Ishikawa (cell line): Measurements from ENCODE around the gene ATG16L2.

Source experiments
- CEBPB ChIP-seq: IDR thresholded peaks from 2 replicates; pipeline ENCODE4 v1.6.1; 2012
- CREB1 ChIP-seq: IDR thresholded peaks from 2 replicates; pipeline ENCODE4 v1.6.1; 2012; ENCODE audit warnings: low read depth
- EGR1 ChIP-seq: IDR thresholded peaks from 2 replicates; pipeline ENCODE4 v1.6.1; 2012
- EP300 ChIP-seq: IDR thresholded peaks from 2 replicates; pipeline ENCODE4 v1.6.1; 2012; ENCODE audit warnings: borderline replicate concordance
- FOXM1 ChIP-seq: IDR thresholded peaks from 2 replicates; pipeline ENCODE4 v1.6.1; 2012; ENCODE audit warnings: low read depth, borderline replicate concordance
- MAX ChIP-seq: IDR thresholded peaks from 2 replicates; pipeline ENCODE4 v1.6.1; 2012
- NFIC ChIP-seq: IDR thresholded peaks from 2 replicates; pipeline ENCODE4 v1.6.1; 2012
- RAD21 ChIP-seq: IDR thresholded peaks from 2 replicates; pipeline ENCODE4 v1.6.1; 2012; ENCODE audit warnings: low read depth
- REST ChIP-seq: IDR thresholded peaks from 2 replicates; pipeline ENCODE4 v1.6.1; 2012; ENCODE audit warnings: low read depth, mild to moderate bottlenecking
- TAF1 ChIP-seq: IDR thresholded peaks from 2 replicates; pipeline ENCODE4 v1.6.1; 2012; ENCODE audit warnings: low read depth, mild to moderate bottlenecking
- TCF12 ChIP-seq: IDR thresholded peaks from 2 replicates; pipeline ENCODE4 v1.6.1; 2012; ENCODE audit warnings: low read depth
- TEAD4 ChIP-seq: IDR thresholded peaks from 2 replicates; pipeline ENCODE4 v1.6.1; 2012
- USF1 ChIP-seq: IDR thresholded peaks from 2 replicates; pipeline ENCODE4 v1.6.1; 2012
- YY1 ChIP-seq: IDR thresholded peaks from 2 replicates; pipeline ENCODE4 v1.6.1; 2012; ENCODE audit warnings: low read depth
- ZBTB7A ChIP-seq: IDR thresholded peaks from 2 replicates; pipeline ENCODE4 v1.6.1; 2012; ENCODE audit warnings: low read depth

ATG16L2 gene

GRCh38 chr11:72825661-72826060 is 11.4 kb downstream of the ATG16L2 start:
- no peak for TF ChIP-seq USF1
- TF ChIP-seq TCF12: no peak
- no peak for TF ChIP-seq EP300
- TF ChIP-seq EGR1: no peak
- no peak for TF ChIP-seq CEBPB
- no peak for TF ChIP-seq TAF1

- no peak for TF ChIP-seq RAD21
- no peak for TF ChIP-seq CEBPB
- TF ChIP-seq MAX: no peak
- TF ChIP-seq TAF1: no peak
Observed at GRCh38 chr11:72826191-72826941, 12.2 kb downstream of the ATG16L2 start.

- TF ChIP-seq EP300: no peak
- no peak for TF ChIP-seq TCF12
- TF ChIP-seq CEBPB: no peak
- TF ChIP-seq NFIC: no peak
Observed at GRCh38 chr11:72826942-72827480, 12.8 kb downstream of the ATG16L2 start.

GRCh38 chr11:72828081-72828567 is 13.9 kb downstream of the ATG16L2 start:
- no peak for TF ChIP-seq YY1
- no peak for TF ChIP-seq CEBPB
- no peak for TF ChIP-seq REST
- TF ChIP-seq NFIC: no peak
- TF ChIP-seq ZBTB7A: no peak
- TF ChIP-seq TCF12: no peak
- no peak for TF ChIP-seq CREB1
- TF ChIP-seq MAX: no peak
- no peak for TF ChIP-seq RAD21
- no peak for TF ChIP-seq FOXM1
- TF ChIP-seq USF1: no peak
- TF ChIP-seq TAF1: no peak
- no peak for TF ChIP-seq EP300
- no peak for TF ChIP-seq TEAD4
- TF ChIP-seq EGR1: no peak

GRCh38 chr11:72828692-72829101 is 14.5 kb downstream of the ATG16L2 start:
- no peak for TF ChIP-seq YY1
- TF ChIP-seq EGR1: no peak
- TF ChIP-seq NFIC: no peak
- no peak for TF ChIP-seq CEBPB
- TF ChIP-seq FOXM1: no peak
- TF ChIP-seq TCF12: no peak
- TF ChIP-seq REST: no peak
- TF ChIP-seq TEAD4: no peak
- TF ChIP-seq USF1: no peak
- TF ChIP-seq RAD21: no peak
- TF ChIP-seq EP300: no peak
- no peak for TF ChIP-seq MAX
- no peak for TF ChIP-seq TAF1
- no peak for TF ChIP-seq ZBTB7A
- no peak for TF ChIP-seq CREB1
